Amygdala (tissue), 56 donors: ENCODE measurements around the gene CDKN2B.
"Not testable (repeated sequence)": the region's sequence is repeated elsewhere in the genome, so short reads cannot be mapped to it uniquely, and the experiment has no call there.

Experiments used
- DNase-seq, 56 donors: peaks; one replicate each; lab custom pipeline; 2025; lab: John Stamatoyannopoulos, UW

The CDKN2B gene

GRCh38 chr9:22008717-22009505 lies at the start of gene CDKN2B:
CDKN2B (minus strand) TSS chr9:22009305; CDS start chr9:22008953, 352 bp downstream.
- DNase-seq = peak; percentile 30 to 94 (median 86)

- DNase-seq = not testable (repeated sequence)
Measured at GRCh38 chr9:22057972-22058371, 48.9 kb upstream of the CDKN2B start.

GRCh38 chr9:22056402-22056801 lies 47.3 kb upstream of the CDKN2B start:
- no peak for DNase-seq

- no peak for DNase-seq
Measured at GRCh38 chr9:22055090-22055489, 46.0 kb upstream of the CDKN2B start.

- DNase-seq = no peak
Measured at GRCh38 chr9:22054529-22054928, 45.4 kb upstream of the CDKN2B start.

GRCh38 chr9:22054076-22054475 lies 45.0 kb upstream of the CDKN2B start:
- no peak for DNase-seq

- DNase-seq = no peak
Measured at GRCh38 chr9:22053178-22053577, 44.1 kb upstream of the CDKN2B start.

- DNase-seq = peak in 15 of 56 donors; percentile 1 to 71 (median 23)
Measured at GRCh38 chr9:22052376-22052945, 43.4 kb upstream of the CDKN2B start.

- DNase-seq = no peak
Measured at GRCh38 chr9:22050924-22051323, 41.8 kb upstream of the CDKN2B start.

GRCh38 chr9:22049411-22049810 lies 40.3 kb upstream of the CDKN2B start:
- no peak for DNase-seq

- DNase-seq = no peak
Measured at GRCh38 chr9:22047596-22047995, 38.5 kb upstream of the CDKN2B start.

GRCh38 chr9:22046243-22046885 lies 37.3 kb upstream of the CDKN2B start:
- no peak for DNase-seq

GRCh38 chr9:22045423-22045822 lies 36.3 kb upstream of the CDKN2B start:
- no peak for DNase-seq

- no peak for DNase-seq
Measured at GRCh38 chr9:22044583-22044982, 35.5 kb upstream of the CDKN2B start.

- no peak for DNase-seq
Measured at GRCh38 chr9:22043928-22044327, 34.8 kb upstream of the CDKN2B start.

GRCh38 chr9:22041775-22042174 lies 32.7 kb upstream of the CDKN2B start:
- no peak for DNase-seq

- DNase-seq = no peak
Measured at GRCh38 chr9:22041344-22041743, 32.2 kb upstream of the CDKN2B start.

GRCh38 chr9:22040760-22041159 lies 31.7 kb upstream of the CDKN2B start:
- DNase-seq = no peak

GRCh38 chr9:22039258-22039657 lies 30.2 kb upstream of the CDKN2B start:
- no peak for DNase-seq

GRCh38 chr9:22037954-22038690 lies 29.0 kb upstream of the CDKN2B start:
- no peak for DNase-seq
